ENCODE results near the gene PASK. TPM values are rescaled to one million over a fixed set of nuclear protein-coding genes. Genes with fewer than 3 reads are reported as not detected.

Gene PASK
- total RNA-seq, 1 experiment from 2014 or later, result 80.9 TPM

DNA sequence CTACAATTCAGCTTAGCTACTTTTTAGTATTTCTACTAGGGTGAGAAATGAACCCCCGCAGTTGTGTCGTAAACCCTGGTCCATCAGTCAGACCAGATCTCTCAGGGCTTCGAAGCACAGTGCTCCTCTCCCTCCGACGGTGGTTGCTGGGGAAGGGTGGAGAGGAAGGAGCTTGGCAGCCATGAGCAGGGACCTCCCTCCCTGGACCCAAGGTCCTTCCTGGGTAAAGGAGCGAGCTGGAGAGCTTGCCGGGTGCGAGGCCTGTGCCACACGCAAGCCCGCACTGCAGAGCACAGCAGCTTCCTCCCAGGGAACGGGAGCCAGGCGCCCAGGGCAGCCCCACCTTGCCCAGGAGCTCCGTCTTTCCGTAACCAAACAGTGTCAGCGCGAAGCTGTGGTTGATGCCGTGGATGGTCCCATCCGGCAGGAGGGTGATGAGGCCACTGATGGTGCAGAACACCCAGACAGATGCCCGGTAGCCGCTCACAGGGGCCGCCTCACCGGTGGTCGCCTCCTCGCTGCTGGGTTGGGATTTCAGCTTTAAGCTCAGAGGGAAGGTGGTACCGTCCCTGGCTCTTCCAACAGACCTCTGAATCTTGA, 12.5 kb downstream of the PASK start (continued):
- TF ChIP-seq, protein P1, sequence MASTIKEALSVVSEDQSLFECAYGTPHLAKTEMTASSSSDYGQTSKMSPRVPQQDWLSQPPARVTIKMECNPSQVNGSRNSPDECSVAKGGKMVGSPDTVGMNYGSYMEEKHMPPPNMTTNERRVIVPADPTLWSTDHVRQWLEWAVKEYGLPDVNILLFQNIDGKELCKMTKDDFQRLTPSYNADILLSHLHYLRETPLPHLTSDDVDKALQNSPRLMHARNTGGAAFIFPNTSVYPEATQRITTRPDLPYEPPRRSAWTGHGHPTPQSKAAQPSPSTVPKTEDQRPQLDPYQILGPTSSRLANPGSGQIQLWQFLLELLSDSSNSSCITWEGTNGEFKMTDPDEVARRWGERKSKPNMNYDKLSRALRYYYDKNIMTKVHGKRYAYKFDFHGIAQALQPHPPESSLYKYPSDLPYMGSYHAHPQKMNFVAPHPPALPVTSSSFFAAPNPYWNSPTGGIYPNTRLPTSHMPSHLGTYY (CRISPR knock-in tag; IDR thresholded peaks at IDR 0.05), result no peak
- TF ChIP-seq ZNF263 (CRISPR knock-in tag; IDR thresholded peaks at IDR 0.05; ENCODE audit: low read depth) (no peak), NFYB (CRISPR knock-in tag; conservative IDR thresholded peaks at IDR 0.05; ENCODE audit: low read depth) (no peak)

DNA sequence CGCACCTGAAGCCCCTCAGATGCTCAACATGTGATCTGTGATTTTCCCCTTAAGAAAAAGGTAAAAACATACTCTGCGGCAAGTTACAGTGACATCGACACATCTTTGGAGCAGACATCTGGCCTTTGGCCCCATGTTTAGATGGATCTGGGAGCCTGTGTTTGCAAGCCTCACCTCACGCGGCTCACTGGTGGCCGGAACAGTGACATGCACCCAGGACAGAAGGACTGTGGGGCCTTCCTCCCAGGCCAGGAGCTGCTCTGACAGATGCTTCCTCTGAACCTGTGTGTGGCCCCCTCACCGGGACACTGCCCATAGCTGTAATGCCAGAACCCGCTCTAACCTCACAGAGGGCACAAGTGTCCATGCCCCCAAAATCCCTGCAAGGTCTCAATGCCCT, 13.1 kb downstream of the PASK start:
- ChIA-PET CTCF (no interaction called here), POLR2A (interaction anchor here (0.5 kb wide), 1 partner anchor 13 kb away, joined by 4 read pairs; no protein-coding TSS in a partner anchor)
- H3K36me3 Mint-ChIP-seq, result peaks cover 34% of the 10 kb centered on the region

More for the DNA sequence above, 13.1 kb downstream of the PASK start:
- DNase-seq (ENCODE audit: low spot score) (no peak), ATAC-seq (no peak)
- Mint-ChIP-seq H3K27me3 (ENCODE audit: low read depth) (no peaks in the 10 kb centered on the region), H3K4me3 (no peak overlapping the region), H3K9me3 (peaks cover 3% of the 10 kb centered on the region; the same call in 1 of the 2 replicates), H3K4me1 (no peaks in the 10 kb centered on the region), H3K27ac (no peak overlapping the region)
- TF ChIP-seq ZNF317 (CRISPR knock-in tag; IDR thresholded peaks at IDR 0.05; ENCODE audit: borderline replicate concordance, low read depth) (no peak), ZBTB21 (CRISPR knock-in tag; IDR thresholded peaks at IDR 0.05; ENCODE audit: borderline replicate concordance) (no peak), EMX1 (CRISPR knock-in tag; IDR thresholded peaks at IDR 0.05) (no peak), NR2C2 (CRISPR knock-in tag; IDR thresholded peaks at IDR 0.05) (no peak), RORB (CRISPR knock-in tag; IDR thresholded peaks at IDR 0.05) (no peak), MYBL2 (CRISPR knock-in tag; IDR thresholded peaks at IDR 0.05) (no peak), TP53 (CRISPR knock-in tag; IDR thresholded peaks at IDR 0.05) (no peak), ZNF232 (CRISPR knock-in tag; IDR thresholded peaks at IDR 0.05) (no peak), TCF7 (CRISPR knock-in tag; IDR thresholded peaks at IDR 0.05; ENCODE audit: low read depth) (no peak), FOXK1 (CRISPR knock-in tag; IDR thresholded peaks at IDR 0.05) (no peak), HMGA2 (CRISPR knock-in tag; IDR thresholded peaks at IDR 0.05) (no peak), JAZF1 (CRISPR knock-in tag; IDR thresholded peaks at IDR 0.05) (no peak), ZNF416 (CRISPR knock-in tag; IDR thresholded peaks at IDR 0.05) (no peak)
- TF ChIP-seq, protein P2, sequence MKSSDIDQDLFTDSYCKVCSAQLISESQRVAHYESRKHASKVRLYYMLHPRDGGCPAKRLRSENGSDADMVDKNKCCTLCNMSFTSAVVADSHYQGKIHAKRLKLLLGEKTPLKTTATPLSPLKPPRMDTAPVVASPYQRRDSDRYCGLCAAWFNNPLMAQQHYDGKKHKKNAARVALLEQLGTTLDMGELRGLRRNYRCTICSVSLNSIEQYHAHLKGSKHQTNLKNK (CRISPR knock-in tag; IDR thresholded peaks at IDR 0.05), result no peak
- TF ChIP-seq, protein P3, sequence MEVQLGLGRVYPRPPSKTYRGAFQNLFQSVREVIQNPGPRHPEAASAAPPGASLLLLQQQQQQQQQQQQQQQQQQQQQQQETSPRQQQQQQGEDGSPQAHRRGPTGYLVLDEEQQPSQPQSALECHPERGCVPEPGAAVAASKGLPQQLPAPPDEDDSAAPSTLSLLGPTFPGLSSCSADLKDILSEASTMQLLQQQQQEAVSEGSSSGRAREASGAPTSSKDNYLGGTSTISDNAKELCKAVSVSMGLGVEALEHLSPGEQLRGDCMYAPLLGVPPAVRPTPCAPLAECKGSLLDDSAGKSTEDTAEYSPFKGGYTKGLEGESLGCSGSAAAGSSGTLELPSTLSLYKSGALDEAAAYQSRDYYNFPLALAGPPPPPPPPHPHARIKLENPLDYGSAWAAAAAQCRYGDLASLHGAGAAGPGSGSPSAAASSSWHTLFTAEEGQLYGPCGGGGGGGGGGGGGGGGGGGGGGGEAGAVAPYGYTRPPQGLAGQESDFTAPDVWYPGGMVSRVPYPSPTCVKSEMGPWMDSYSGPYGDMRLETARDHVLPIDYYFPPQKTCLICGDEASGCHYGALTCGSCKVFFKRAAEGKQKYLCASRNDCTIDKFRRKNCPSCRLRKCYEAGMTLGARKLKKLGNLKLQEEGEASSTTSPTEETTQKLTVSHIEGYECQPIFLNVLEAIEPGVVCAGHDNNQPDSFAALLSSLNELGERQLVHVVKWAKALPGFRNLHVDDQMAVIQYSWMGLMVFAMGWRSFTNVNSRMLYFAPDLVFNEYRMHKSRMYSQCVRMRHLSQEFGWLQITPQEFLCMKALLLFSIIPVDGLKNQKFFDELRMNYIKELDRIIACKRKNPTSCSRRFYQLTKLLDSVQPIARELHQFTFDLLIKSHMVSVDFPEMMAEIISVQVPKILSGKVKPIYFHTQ (CRISPR knock-in tag; IDR thresholded peaks at IDR 0.05), result no peak
- TF ChIP-seq, protein P4, sequence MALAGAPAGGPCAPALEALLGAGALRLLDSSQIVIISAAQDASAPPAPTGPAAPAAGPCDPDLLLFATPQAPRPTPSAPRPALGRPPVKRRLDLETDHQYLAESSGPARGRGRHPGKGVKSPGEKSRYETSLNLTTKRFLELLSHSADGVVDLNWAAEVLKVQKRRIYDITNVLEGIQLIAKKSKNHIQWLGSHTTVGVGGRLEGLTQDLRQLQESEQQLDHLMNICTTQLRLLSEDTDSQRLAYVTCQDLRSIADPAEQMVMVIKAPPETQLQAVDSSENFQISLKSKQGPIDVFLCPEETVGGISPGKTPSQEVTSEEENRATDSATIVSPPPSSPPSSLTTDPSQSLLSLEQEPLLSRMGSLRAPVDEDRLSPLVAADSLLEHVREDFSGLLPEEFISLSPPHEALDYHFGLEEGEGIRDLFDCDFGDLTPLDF (CRISPR knock-in tag; IDR thresholded peaks at IDR 0.05), result no peak
- TF ChIP-seq, protein P5, sequence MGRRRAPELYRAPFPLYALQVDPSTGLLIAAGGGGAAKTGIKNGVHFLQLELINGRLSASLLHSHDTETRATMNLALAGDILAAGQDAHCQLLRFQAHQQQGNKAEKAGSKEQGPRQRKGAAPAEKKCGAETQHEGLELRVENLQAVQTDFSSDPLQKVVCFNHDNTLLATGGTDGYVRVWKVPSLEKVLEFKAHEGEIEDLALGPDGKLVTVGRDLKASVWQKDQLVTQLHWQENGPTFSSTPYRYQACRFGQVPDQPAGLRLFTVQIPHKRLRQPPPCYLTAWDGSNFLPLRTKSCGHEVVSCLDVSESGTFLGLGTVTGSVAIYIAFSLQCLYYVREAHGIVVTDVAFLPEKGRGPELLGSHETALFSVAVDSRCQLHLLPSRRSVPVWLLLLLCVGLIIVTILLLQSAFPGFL (CRISPR knock-in tag; IDR thresholded peaks at IDR 0.05; ENCODE audit: borderline replicate concordance), result no peak
- TF ChIP-seq, protein P6, sequence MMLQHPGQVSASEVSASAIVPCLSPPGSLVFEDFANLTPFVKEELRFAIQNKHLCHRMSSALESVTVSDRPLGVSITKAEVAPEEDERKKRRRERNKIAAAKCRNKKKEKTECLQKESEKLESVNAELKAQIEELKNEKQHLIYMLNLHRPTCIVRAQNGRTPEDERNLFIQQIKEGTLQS (CRISPR knock-in tag; conservative IDR thresholded peaks at IDR 0.05), result no peak
- TF ChIP-seq, protein P7, sequence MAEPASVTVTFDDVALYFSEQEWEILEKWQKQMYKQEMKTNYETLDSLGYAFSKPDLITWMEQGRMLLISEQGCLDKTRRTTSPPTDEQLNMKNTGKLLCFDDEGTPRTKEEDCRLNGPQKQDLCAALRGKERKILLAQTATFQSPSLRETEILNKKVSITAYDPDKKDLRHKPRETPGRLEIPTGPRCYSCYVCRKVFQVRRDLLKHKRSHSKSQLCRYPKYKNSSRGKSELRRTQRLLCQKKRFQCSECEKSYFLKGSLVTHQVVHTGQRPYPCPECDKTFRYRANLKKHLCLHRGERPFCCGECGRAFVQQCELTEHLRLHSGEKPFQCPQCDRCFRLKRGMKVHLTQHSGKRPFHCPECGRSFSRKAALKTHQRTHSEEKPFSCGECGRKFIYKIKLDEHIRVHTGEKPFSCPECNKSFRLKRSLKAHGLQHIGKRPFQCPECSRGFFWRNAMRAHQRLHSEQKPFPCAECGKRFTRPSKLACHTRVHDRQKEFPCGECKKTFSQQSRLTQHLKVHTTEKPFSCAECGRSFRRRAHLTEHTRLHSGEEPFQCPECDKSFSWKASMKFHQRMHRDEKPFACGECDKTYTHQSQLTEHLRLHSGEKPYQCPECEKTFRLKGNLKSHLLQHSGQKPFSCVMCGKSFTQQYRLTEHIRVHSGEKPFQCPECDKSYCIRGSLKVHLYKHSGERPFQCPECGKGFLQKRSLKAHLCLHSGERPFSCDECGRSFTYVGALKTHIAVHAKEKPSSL (CRISPR knock-in tag; conservative IDR thresholded peaks at IDR 0.05), result no peak
